Neural cell (in vitro differentiated cells): ENCODE data around the gene DESI2. TPM values are rescaled to one million over a fixed set of nuclear protein-coding genes. Genes with fewer than 3 reads are reported as not detected.
"Not testable (repeated sequence)": the region's sequence is repeated elsewhere in the genome, so short reads cannot be mapped to it uniquely, and the experiment has no call there.

Source experiments
- H2AFZ ChIP-seq: fragments of 200-600, 300-800 bp; sonication (generic), shearing (Covaris generic); 2 replicates; pipeline ENCODE4 v1.6.0; 2014; ENCODE audit warnings: low read depth, mild to moderate bottlenecking, antibody characterized with exemption, low read length, moderate library complexity
- H3F3A ChIP-seq: fragments of 200-600 bp; shearing (Covaris generic); 2 replicates; pipeline ENCODE4 v1.6.1; 2016; ENCODE audit warnings: mild to moderate bottlenecking, moderate library complexity, mixed read lengths, antibody characterized with exemption, low read length; ENCODE audit not compliant: insufficient read depth, poor library complexity, severe bottlenecking
- H3K27ac ChIP-seq: fragments of 200-600, 300-800 bp; sonication (generic), shearing (Covaris generic); 2 replicates; pipeline ENCODE4 v1.5.1; 2014; ENCODE audit warnings: mild to moderate bottlenecking, low read length, moderate library complexity
- H3K27me3 ChIP-seq: fragments of 300-800, 200-600 bp; sonication (generic), shearing (Covaris generic); 2 replicates; pipeline ENCODE4 v1.6.0; 2014; ENCODE audit warnings: mild to moderate bottlenecking, low read depth, low read length, moderate library complexity; ENCODE audit not compliant: insufficient read depth
- H3K36me3 ChIP-seq: fragments of 300-800, 200-600 bp; sonication (generic), shearing (Covaris generic); 2 replicates; pipeline ENCODE4 v1.5.1; 2014; ENCODE audit warnings: mild to moderate bottlenecking, antibody characterized with exemption, low read length, moderate library complexity; ENCODE audit not compliant: insufficient read depth
- H3K4me2 ChIP-seq: fragments of 300-800, 200-600 bp; sonication (generic), shearing (Covaris generic); 2 replicates; pipeline ENCODE4 v1.6.0; 2014; ENCODE audit warnings: mild to moderate bottlenecking, low read length
- H3K4me3 ChIP-seq: fragments of 300-800, 200-600 bp; sonication (generic), shearing (Covaris generic); 2 replicates; pipeline ENCODE4 v1.5.1; 2014; ENCODE audit warnings: mild to moderate bottlenecking, low read length, moderate library complexity
- H3K79me2 ChIP-seq: fragments of 200-600 bp; shearing (Covaris generic); replicated peaks from 2 replicates; pipeline ENCODE4 v1.6.0; 2014; ENCODE audit warnings: mild to moderate bottlenecking, low read length, moderate library complexity; ENCODE audit not compliant: insufficient read depth
- H3K9ac ChIP-seq: fragments of 300-800, 200-600 bp; sonication (generic), shearing (Covaris generic); 2 replicates; pipeline ENCODE4 v1.6.1; 2016; ENCODE audit warnings: mild to moderate bottlenecking, low read length, mixed read lengths
- H3K9me2 ChIP-seq: fragments of 200-600 bp; shearing (Covaris generic); 2 replicates; pipeline ENCODE4 v1.6.1; 2016; ENCODE audit warnings: mild to moderate bottlenecking, low read length, mixed read lengths; ENCODE audit not compliant: insufficient read depth
- H3K9me3 ChIP-seq: fragments of 200-600, 300-800 bp; sonication (generic), shearing (Covaris generic); 2 replicates; pipeline ENCODE4 v1.6.1; 2016; ENCODE audit warnings: mild to moderate bottlenecking, mixed run types, low read length, moderate library complexity, mixed read lengths
- H4K20me1 ChIP-seq: fragments of 200-600 bp; shearing (Covaris generic); 2 replicates; pipeline ENCODE4 v1.6.1; 2016; ENCODE audit warnings: mild to moderate bottlenecking, mixed run types; ENCODE audit not compliant: insufficient read depth
- EP300 ChIP-seq: fragments of 450-650 bp; conservative IDR thresholded peaks from 2 replicates; pipeline ENCODE4 v1.6.1; 2014; ENCODE audit warnings: antibody characterized with exemption, mild to moderate bottlenecking, moderate library complexity; ENCODE audit not compliant: poor library complexity, severe bottlenecking
- EZH2 ChIP-seq: fragments of 200-600, 300-800 bp; shearing (Covaris generic), sonication (generic); IDR thresholded peaks from 2 replicates; pipeline ENCODE4 v1.6.1; 2014; ENCODE audit warnings: antibody characterized with exemption, low read length, borderline replicate concordance, mild to moderate bottlenecking; ENCODE audit not compliant: insufficient read depth, poor library complexity, severe bottlenecking
- MXI1 ChIP-seq: fragments of 450-650 bp; conservative IDR thresholded peaks from 2 replicates; pipeline ENCODE4 v1.6.1; 2014; ENCODE audit warnings: antibody characterized with exemption, mild to moderate bottlenecking; ENCODE audit not compliant: poor library complexity, severe bottlenecking
- POLR2AphosphoS5 ChIP-seq: IDR thresholded peaks from 2 replicates; pipeline ENCODE4 v1.6.1; 2012
- RAD21 ChIP-seq: fragments of 450-650 bp; conservative IDR thresholded peaks from 2 replicates; pipeline ENCODE4 v1.6.1; 2014; ENCODE audit warnings: antibody characterized with exemption, mild to moderate bottlenecking, moderate library complexity
- SMC3 ChIP-seq: fragments of 450-650 bp; conservative IDR thresholded peaks from 2 replicates; pipeline ENCODE4 v1.6.1; 2014; ENCODE audit warnings: antibody characterized with exemption, mild to moderate bottlenecking, moderate library complexity; ENCODE audit not compliant: poor library complexity
- TAF1 ChIP-seq: IDR thresholded peaks from 2 replicates; pipeline ENCODE4 v1.6.1; 2012; ENCODE audit warnings: low read depth
- polyA plus RNA-seq: library from polyadenylated mRNA; depleted of rRNA; stranded (reverse); fragments of >200 nt; gene quantifications from 2 replicates; pipeline ENCODE4 v1.2.3, GENCODE V29; 2014
- TF ChIP-seq, protein P1 (sequence below): fragments of 450-650 bp; IDR thresholded peaks from 2 replicates; pipeline ENCODE4 v1.5.1; 2014; ENCODE audit warnings: antibody characterized with exemption, mild to moderate bottlenecking, moderate library complexity; ENCODE audit not compliant: poor library complexity, severe bottlenecking
- TF ChIP-seq, protein P2 (sequence below): IDR thresholded peaks from 2 replicates; pipeline ENCODE4 v1.6.1; 2012; ENCODE audit warnings: borderline replicate concordance

DESI2 gene
- polyA plus RNA-seq, 1 donor from 2014 or later = 30.8 TPM

GRCh38 chr1:244680667-244681066, 27.7 kb downstream of the DESI2 start:
- H3K4me2 ChIP-seq = no peak overlapping the region
- no peaks in the 10 kb centered on the region for H3K27me3 ChIP-seq
- H2AFZ ChIP-seq = no peak overlapping the region
- H3K9ac ChIP-seq = no peak overlapping the region
- H3K27ac ChIP-seq = no peak overlapping the region
- no peaks in the 10 kb centered on the region for H3K36me3 ChIP-seq
- no peaks in the 10 kb centered on the region for H3K79me2 ChIP-seq
- H3K9me3 ChIP-seq = no peaks in the 10 kb centered on the region
- H3F3A ChIP-seq = no peaks in the 10 kb centered on the region
- H3K4me3 ChIP-seq = no peak overlapping the region
- TF ChIP-seq EZH2 = no peak
- no peak for TF ChIP-seq POLR2AphosphoS5
- TF ChIP-seq, protein P1, sequence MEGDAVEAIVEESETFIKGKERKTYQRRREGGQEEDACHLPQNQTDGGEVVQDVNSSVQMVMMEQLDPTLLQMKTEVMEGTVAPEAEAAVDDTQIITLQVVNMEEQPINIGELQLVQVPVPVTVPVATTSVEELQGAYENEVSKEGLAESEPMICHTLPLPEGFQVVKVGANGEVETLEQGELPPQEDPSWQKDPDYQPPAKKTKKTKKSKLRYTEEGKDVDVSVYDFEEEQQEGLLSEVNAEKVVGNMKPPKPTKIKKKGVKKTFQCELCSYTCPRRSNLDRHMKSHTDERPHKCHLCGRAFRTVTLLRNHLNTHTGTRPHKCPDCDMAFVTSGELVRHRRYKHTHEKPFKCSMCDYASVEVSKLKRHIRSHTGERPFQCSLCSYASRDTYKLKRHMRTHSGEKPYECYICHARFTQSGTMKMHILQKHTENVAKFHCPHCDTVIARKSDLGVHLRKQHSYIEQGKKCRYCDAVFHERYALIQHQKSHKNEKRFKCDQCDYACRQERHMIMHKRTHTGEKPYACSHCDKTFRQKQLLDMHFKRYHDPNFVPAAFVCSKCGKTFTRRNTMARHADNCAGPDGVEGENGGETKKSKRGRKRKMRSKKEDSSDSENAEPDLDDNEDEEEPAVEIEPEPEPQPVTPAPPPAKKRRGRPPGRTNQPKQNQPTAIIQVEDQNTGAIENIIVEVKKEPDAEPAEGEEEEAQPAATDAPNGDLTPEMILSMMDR = no peak
- no peak for TF ChIP-seq TAF1
- no peak for TF ChIP-seq SMC3
- no peak for TF ChIP-seq MXI1
- no peak for TF ChIP-seq EP300
- no peak for TF ChIP-seq RAD21
- TF ChIP-seq, protein P2, sequence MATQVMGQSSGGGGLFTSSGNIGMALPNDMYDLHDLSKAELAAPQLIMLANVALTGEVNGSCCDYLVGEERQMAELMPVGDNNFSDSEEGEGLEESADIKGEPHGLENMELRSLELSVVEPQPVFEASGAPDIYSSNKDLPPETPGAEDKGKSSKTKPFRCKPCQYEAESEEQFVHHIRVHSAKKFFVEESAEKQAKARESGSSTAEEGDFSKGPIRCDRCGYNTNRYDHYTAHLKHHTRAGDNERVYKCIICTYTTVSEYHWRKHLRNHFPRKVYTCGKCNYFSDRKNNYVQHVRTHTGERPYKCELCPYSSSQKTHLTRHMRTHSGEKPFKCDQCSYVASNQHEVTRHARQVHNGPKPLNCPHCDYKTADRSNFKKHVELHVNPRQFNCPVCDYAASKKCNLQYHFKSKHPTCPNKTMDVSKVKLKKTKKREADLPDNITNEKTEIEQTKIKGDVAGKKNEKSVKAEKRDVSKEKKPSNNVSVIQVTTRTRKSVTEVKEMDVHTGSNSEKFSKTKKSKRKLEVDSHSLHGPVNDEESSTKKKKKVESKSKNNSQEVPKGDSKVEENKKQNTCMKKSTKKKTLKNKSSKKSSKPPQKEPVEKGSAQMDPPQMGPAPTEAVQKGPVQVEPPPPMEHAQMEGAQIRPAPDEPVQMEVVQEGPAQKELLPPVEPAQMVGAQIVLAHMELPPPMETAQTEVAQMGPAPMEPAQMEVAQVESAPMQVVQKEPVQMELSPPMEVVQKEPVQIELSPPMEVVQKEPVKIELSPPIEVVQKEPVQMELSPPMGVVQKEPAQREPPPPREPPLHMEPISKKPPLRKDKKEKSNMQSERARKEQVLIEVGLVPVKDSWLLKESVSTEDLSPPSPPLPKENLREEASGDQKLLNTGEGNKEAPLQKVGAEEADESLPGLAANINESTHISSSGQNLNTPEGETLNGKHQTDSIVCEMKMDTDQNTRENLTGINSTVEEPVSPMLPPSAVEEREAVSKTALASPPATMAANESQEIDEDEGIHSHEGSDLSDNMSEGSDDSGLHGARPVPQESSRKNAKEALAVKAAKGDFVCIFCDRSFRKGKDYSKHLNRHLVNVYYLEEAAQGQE = no peak
- H3K9me2 ChIP-seq = no peaks in the 10 kb centered on the region
- no peaks in the 10 kb centered on the region for H4K20me1 ChIP-seq

DNA sequence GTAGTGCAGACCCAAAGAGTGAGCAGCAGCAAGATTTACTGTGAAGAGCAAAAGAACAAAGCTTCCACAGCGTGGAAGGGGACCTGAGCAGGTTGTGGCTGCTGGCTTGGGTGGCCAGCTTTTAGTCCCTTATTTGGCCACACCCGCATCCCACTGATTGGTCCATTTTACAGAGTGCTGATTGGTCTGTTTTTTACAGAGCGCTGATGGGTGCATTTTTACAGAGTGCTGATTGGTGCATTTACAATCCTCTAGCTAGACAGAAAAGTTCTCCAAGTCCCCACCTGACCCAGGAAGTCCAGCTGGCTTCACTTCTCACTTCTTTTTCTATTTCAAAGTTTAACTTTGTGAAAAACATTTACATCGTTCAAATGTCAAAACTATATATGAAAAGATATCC, 29.2 kb downstream of the DESI2 start:
- not testable (repeated sequence) for H2AFZ ChIP-seq, H3K9me3 ChIP-seq, H3K27me3 ChIP-seq, H3K9ac ChIP-seq, H4K20me1 ChIP-seq, H3K9me2 ChIP-seq, H3K4me2 ChIP-seq, H3K79me2 ChIP-seq, H3F3A ChIP-seq, H3K4me3 ChIP-seq, H3K36me3 ChIP-seq, H3K27ac ChIP-seq

DNA sequence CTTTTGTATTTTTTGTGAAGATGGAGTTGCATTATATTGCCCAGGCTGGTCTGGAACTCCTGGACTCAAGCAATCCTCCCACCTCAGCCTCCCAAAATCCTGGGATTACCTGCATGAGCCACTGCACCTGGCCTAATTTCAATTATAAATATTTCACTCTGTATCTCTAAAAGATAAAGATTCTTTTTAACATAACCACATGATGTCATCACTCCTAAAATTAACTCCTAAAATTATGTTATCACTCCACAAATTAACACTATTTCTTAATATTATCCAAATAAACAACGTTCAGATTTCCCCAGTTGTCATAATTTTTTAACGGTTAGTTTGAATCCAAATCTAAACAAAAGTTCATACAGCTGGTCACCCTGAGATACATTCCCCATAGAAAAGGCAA, 43.0 kb downstream of the DESI2 start:
- H3K4me2 ChIP-seq = no peak overlapping the region
- H3K27me3 ChIP-seq = no peaks in the 10 kb centered on the region
- no peaks in the 10 kb centered on the region for H3K9me3 ChIP-seq
- no peak overlapping the region for H3K9ac ChIP-seq
- H2AFZ ChIP-seq = no peak overlapping the region
- no peak for TF ChIP-seq SMC3
- no peak for TF ChIP-seq MXI1
- TF ChIP-seq TAF1 = no peak
- TF ChIP-seq EZH2 = no peak
- TF ChIP-seq RAD21 = no peak
- TF ChIP-seq, protein P2 = no peak
- TF ChIP-seq, protein P1 = no peak
- TF ChIP-seq EP300 = no peak
- TF ChIP-seq POLR2AphosphoS5 = no peak
- H3K9me2 ChIP-seq = no peaks in the 10 kb centered on the region
- H3K4me3 ChIP-seq = no peak overlapping the region
- H3F3A ChIP-seq = no peaks in the 10 kb centered on the region
- H4K20me1 ChIP-seq = no peaks in the 10 kb centered on the region
- no peak overlapping the region for H3K27ac ChIP-seq
- H3K79me2 ChIP-seq = no peaks in the 10 kb centered on the region
- H3K36me3 ChIP-seq = no peaks in the 10 kb centered on the region
